Esophagus muscularis mucosa (tissue), 4 donors: Measurements from ENCODE around the gene PPP3CA. TPM values are rescaled to one million over a fixed set of nuclear protein-coding genes. Genes with fewer than 3 reads are reported as not detected.

Experiments used
- DNase-seq: peaks from one replicate; pipeline ENCODE4 v3.0.0-alpha.2; 2017; ENCODE audit errors: extremely low spot score
- H3K27ac ChIP-seq, 4 donors: fragments of 200-600 bp; sonication (generic); replicated peaks in 1 of 4; 1 replicate in 3 of 4; 2 replicates in 1 of 4; pipeline ENCODE4 v1.5.1; 2016 to 2019; ENCODE audit warnings: mild to moderate bottlenecking in 1 of 4
- H3K27me3 ChIP-seq, 4 donors: fragments of 200-600 bp; sonication (generic); one replicate each; pipeline versions ENCODE4 v1.5.1 to v1.6.0; 2016 to 2019
- H3K36me3 ChIP-seq, 4 donors: fragments of 200-600 bp; sonication (generic); one replicate each; pipeline ENCODE4 v1.5.1; 2016 to 2019
- H3K4me1 ChIP-seq, 4 donors: fragments of 200-600 bp; sonication (generic); one replicate each; pipeline ENCODE4 v1.5.1; 2016 to 2019
- H3K4me3 ChIP-seq, 4 donors: fragments of 200-600 bp; sonication (generic); 1 replicate in 2 of 4; 2 replicates in 2 of 4; pipeline ENCODE4 v1.5.1; 2016 to 2019; ENCODE audit warnings: mild to moderate bottlenecking in 4 of 4, moderate library complexity in 1 of 4
- H3K9me3 ChIP-seq, 4 donors: fragments of 200-600 bp; sonication (generic); 1 replicate in 3 of 4; 2 replicates in 1 of 4; pipeline ENCODE4 v1.5.1; 2016 to 2019
- EP300 ChIP-seq: sonication (generic); formaldehyde crosslinking; IDR thresholded peaks from one replicate; pipeline ENCODE4 v1.6.1; 2017; ENCODE audit warnings: antibody characterized with exemption
- POLR2A ChIP-seq: fragments of 450-650 bp; IDR thresholded peaks from one replicate; pipeline ENCODE4 v1.6.1; 2017; ENCODE audit warnings: antibody characterized with exemption, moderate library complexity, mild to moderate bottlenecking, low read depth
- POLR2AphosphoS5 ChIP-seq, 2 donors: sonication (generic); formaldehyde crosslinking; IDR thresholded peaks; one replicate each; pipeline ENCODE4 v1.6.1; 2017; ENCODE audit warnings: antibody characterized with exemption in 2 of 2
- WGBS: methylation state at CpG from one replicate; pipeline ENCODE4 v1.1.5; 2018; 5-methylcytosine and 5-hydroxymethylcytosine counted together
- intact Hi-C: fragments of 100-400 bp; cut with DNase I; formaldehyde crosslinking; loops from one replicate; pipeline ENCODE4 v1.15.1; 2023
- total RNA-seq, 4 donors: library from RNA; depleted of rRNA; stranded (reverse); fragments of >200 nt; gene quantifications; one replicate each; pipeline versions ENCODE4 v1.1.0 to v1.2.1, GENCODE V29; 2016
- TF ChIP-seq, protein P1 (sequence below), 3 experiments: fragments of 200-600 bp in 2 of 3; fragments of 450-650 bp in 1 of 3; sonication (generic) in 2 of 3; IDR thresholded peaks; one replicate each; pipeline ENCODE4 v1.5.1; 2017 to 2019; ENCODE audit warnings: antibody characterized with exemption in 3 of 3, mild to moderate bottlenecking in 2 of 3, moderate library complexity in 1 of 3

Gene PPP3CA
- total RNA-seq, 4 donors from 2014 or later: 21.3 to 31.6 (median 23.3) TPM

DNA sequence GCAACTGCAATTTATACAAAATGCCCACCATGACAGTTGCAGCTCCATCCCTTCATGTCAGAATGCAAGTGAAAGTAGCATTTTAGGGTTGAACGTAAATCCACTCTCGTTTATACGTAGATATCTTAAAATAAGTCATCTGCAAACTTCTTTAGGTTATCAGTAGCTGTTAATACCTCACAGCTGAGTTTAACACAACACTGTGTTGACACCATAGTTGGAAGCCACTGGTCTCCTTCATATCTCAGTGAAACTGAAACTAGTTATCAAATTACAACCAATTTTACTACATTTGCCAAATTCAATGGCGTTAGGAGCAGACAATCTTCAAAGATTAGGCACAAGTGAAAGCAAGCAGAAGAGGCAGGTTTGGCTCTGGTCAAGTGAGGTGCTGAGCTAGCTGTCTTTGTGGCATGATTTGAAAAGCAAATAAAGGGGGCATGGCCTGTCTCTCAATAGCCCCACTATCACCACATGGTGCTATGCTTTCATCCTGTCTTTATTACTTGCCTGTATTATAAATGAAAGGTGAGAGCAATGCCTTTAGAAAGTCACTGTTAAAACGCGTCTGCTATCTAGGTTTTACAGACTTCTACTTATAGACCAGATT, 12.3 kb downstream of the PPP3CA start:
- no peaks in the 10 kb centered on the region for H3K36me3 ChIP-seq
- no peak overlapping the region for H3K27ac ChIP-seq
- H3K4me3 ChIP-seq: no peak overlapping the region
- H3K9me3 ChIP-seq: no peaks in the 10 kb centered on the region
- intact Hi-C loops: no loop called here
- no peaks in the 10 kb centered on the region for H3K27me3 ChIP-seq
- DNase-seq: no peak
- H3K4me1 ChIP-seq: peaks cover 0 to 40% (median 23%) of the 10 kb centered on the region in 4 donors
- TF ChIP-seq POLR2A (no peak), POLR2AphosphoS5 (IDR thresholded peaks at IDR 0.05) (no peak), EP300 (no peak)
- TF ChIP-seq, protein P1, sequence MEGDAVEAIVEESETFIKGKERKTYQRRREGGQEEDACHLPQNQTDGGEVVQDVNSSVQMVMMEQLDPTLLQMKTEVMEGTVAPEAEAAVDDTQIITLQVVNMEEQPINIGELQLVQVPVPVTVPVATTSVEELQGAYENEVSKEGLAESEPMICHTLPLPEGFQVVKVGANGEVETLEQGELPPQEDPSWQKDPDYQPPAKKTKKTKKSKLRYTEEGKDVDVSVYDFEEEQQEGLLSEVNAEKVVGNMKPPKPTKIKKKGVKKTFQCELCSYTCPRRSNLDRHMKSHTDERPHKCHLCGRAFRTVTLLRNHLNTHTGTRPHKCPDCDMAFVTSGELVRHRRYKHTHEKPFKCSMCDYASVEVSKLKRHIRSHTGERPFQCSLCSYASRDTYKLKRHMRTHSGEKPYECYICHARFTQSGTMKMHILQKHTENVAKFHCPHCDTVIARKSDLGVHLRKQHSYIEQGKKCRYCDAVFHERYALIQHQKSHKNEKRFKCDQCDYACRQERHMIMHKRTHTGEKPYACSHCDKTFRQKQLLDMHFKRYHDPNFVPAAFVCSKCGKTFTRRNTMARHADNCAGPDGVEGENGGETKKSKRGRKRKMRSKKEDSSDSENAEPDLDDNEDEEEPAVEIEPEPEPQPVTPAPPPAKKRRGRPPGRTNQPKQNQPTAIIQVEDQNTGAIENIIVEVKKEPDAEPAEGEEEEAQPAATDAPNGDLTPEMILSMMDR (IDR thresholded peaks at IDR 0.05): no peak
- WGBS: 86% methylated on average over 6 of the region's 6 CpGs

DNA sequence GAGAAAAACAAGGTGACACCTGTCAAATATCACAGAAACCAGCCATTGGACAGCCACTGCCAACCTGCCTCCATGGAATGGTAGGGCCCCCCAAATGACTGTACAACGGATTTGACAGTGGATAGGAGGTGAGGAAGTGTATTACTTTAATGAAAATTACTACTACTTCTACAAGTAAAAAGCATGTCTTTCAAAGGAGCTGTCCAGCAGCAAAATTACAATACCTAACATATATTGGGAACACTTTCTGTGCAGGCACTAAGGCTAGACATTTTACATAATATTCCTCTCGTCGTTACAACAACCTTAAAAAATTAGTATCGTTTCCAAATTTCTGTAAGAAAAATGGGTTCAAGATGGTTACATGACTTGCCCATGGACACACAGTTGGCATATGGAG, 14.9 kb downstream of the PPP3CA start:
- 87% methylated on average over 4 of the region's 4 CpGs for WGBS
- Histone ChIP-seq H3K27ac (no peak overlapping the region), H3K4me3 (no peak overlapping the region), H3K9me3 (no peaks in the 10 kb centered on the region), H3K4me1 (peaks cover 0 to 35% (median 21%) of the 10 kb centered on the region in 4 donors), H3K36me3 (no peaks in the 10 kb centered on the region), H3K27me3 (no peaks in the 10 kb centered on the region)
- DNase-seq: no peak
- intact Hi-C loops: no loop called here
- no peak for TF ChIP-seq EP300
- TF ChIP-seq, protein P1 (IDR thresholded peaks at IDR 0.05): no peak

GRCh38 chr4:101331017-101331416, 16.3 kb downstream of the PPP3CA start:
- Histone ChIP-seq H3K4me3 (no peak overlapping the region), H3K36me3 (no peaks in the 10 kb centered on the region), H3K27ac (no peak overlapping the region), H3K27me3 (no peaks in the 10 kb centered on the region), H3K9me3 (no peaks in the 10 kb centered on the region), H3K4me1 (peaks cover 0 to 39% (median 24%) of the 10 kb centered on the region in 4 donors)
- TF ChIP-seq POLR2A (no peak), POLR2AphosphoS5 (IDR thresholded peaks at IDR 0.05) (no peak), EP300 (no peak)
- TF ChIP-seq, protein P1 (IDR thresholded peaks at IDR 0.05): no peak
- WGBS: 88% methylated on average over 1 of the region's 1 CpG
- intact Hi-C loops: no loop called here
- DNase-seq: no peak

DNA sequence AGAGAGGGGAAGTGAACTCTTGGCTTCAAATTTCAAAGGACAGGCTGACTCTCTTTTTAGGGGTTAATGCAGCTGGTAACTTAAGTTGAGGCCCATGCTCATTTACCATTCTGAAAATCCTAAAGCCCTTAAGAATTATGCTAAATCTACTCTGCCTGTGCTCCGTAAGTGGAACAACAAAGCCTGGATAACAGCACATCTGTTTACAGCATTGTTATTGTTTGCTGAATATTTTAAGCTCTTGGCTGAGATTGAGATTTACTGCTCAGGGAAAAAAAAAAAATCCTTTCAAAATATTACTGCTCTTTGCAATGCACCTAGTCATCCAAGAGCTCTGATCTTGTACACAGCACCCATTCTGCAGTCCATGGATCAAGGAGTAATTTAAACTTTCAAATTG, 17.7 kb downstream of the PPP3CA start:
- Histone ChIP-seq H3K27me3 (no peaks in the 10 kb centered on the region), H3K36me3 (no peaks in the 10 kb centered on the region), H3K4me3 (no peak overlapping the region), H3K27ac (no peak overlapping the region), H3K9me3 (no peaks in the 10 kb centered on the region), H3K4me1 (peaks cover 0 to 39% (median 25%) of the 10 kb centered on the region in 4 donors)
- TF ChIP-seq EP300: no peak
- TF ChIP-seq POLR2A: no peak
- TF ChIP-seq, protein P1 (IDR thresholded peaks at IDR 0.05): no peak
- TF ChIP-seq POLR2AphosphoS5 (IDR thresholded peaks at IDR 0.05): no peak
- intact Hi-C loops: no loop called here
- no peak for DNase-seq
- WGBS: 85% methylated on average over 1 of the region's 1 CpG

GRCh38 chr4:101328063-101328602, 19.2 kb downstream of the PPP3CA start:
- WGBS: 71% methylated on average over 4 of the region's 4 CpGs
- H3K9me3 ChIP-seq: no peaks in the 10 kb centered on the region
- no peak for DNase-seq

More at GRCh38 chr4:101328063-101328602, 19.2 kb downstream of the PPP3CA start:
- Histone ChIP-seq H3K4me1 (peaks cover 0 to 39% (median 27%) of the 10 kb centered on the region in 4 donors), H3K4me3 (no peak overlapping the region), H3K36me3 (no peaks in the 10 kb centered on the region), H3K27me3 (no peaks in the 10 kb centered on the region), H3K27ac (no peak overlapping the region)
- intact Hi-C loops: no loop called here
- no peak for TF ChIP-seq POLR2A
- TF ChIP-seq EP300: no peak
- TF ChIP-seq POLR2AphosphoS5 (IDR thresholded peaks at IDR 0.05): no peak
- TF ChIP-seq, protein P1 (IDR thresholded peaks at IDR 0.05): no peak
